ENCODE results near the gene MAPKAPK3.

Gene MAPKAPK3

DNA sequence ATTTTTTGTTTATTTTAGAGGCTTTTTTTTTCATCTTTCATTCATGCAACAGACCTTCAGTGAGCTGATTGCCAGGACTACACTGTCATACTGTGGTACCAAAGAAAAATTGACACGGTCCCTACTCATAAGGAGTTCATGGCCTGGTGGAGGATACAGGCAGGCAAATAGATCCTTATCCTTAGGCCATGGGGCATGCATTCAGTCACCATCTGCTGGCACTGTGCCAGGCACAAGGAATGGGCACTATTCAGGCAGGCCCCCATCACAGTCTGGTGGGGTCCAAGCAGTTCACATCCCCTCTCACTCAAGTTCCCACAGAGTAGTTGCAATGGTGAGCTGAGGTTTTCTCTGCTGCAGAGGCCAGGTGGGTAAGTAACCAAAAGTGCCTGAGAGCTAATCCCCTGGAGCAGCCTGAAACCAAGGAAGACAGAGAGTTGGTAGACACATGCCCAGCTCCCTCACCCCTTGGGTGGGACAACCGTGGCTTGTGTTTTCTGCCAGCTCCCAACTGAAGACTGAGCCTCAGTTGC is 22.6 kb upstream of the MAPKAPK3 start:
- TF ChIP-seq OSR1 (CRISPR knock-in tag; IDR thresholded peaks at IDR 0.05) (no peak), ZNF8 (CRISPR knock-in tag; IDR thresholded peaks at IDR 0.05) (no peak), ISL1 (CRISPR knock-in tag; IDR thresholded peaks at IDR 0.05) (no peak), TSHZ2 (CRISPR knock-in tag; IDR thresholded peaks at IDR 0.05) (no peak), CREB5 (CRISPR knock-in tag; IDR thresholded peaks at IDR 0.05; ENCODE audit: low read depth) (no peak), ZFP30 (CRISPR knock-in tag; IDR thresholded peaks at IDR 0.05) (no peak), PPARA (CRISPR knock-in tag; IDR thresholded peaks at IDR 0.05; ENCODE audit: borderline replicate concordance) (no peak), TOX (CRISPR knock-in tag; IDR thresholded peaks at IDR 0.05; ENCODE audit: borderline replicate concordance) (no peak), ZFP3 (CRISPR knock-in tag; IDR thresholded peaks at IDR 0.05) (no peak), CSDC2 (CRISPR knock-in tag; IDR thresholded peaks at IDR 0.05) (no peak), GLIS3 (CRISPR knock-in tag; IDR thresholded peaks at IDR 0.05) (no peak), ZNF70 (CRISPR knock-in tag; IDR thresholded peaks at IDR 0.05) (no peak), ZC3H10 (CRISPR knock-in tag; IDR thresholded peaks at IDR 0.05) (no peak), BACH2 (CRISPR knock-in tag; IDR thresholded peaks at IDR 0.05; ENCODE audit: borderline replicate concordance) (no peak), ESRRG (CRISPR knock-in tag; IDR thresholded peaks at IDR 0.05) (no peak)
- TF ChIP-seq, protein P1, sequence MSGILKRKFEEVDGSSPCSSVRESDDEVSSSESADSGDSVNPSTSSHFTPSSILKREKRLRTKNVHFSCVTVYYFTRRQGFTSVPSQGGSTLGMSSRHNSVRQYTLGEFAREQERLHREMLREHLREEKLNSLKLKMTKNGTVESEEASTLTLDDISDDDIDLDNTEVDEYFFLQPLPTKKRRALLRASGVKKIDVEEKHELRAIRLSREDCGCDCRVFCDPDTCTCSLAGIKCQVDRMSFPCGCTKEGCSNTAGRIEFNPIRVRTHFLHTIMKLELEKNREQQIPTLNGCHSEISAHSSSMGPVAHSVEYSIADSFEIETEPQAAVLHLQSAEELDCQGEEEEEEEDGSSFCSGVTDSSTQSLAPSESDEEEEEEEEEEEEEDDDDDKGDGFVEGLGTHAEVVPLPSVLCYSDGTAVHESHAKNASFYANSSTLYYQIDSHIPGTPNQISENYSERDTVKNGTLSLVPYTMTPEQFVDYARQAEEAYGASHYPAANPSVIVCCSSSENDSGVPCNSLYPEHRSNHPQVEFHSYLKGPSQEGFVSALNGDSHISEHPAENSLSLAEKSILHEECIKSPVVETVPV (CRISPR knock-in tag; IDR thresholded peaks at IDR 0.05), result no peak
- TF ChIP-seq, protein P2, sequence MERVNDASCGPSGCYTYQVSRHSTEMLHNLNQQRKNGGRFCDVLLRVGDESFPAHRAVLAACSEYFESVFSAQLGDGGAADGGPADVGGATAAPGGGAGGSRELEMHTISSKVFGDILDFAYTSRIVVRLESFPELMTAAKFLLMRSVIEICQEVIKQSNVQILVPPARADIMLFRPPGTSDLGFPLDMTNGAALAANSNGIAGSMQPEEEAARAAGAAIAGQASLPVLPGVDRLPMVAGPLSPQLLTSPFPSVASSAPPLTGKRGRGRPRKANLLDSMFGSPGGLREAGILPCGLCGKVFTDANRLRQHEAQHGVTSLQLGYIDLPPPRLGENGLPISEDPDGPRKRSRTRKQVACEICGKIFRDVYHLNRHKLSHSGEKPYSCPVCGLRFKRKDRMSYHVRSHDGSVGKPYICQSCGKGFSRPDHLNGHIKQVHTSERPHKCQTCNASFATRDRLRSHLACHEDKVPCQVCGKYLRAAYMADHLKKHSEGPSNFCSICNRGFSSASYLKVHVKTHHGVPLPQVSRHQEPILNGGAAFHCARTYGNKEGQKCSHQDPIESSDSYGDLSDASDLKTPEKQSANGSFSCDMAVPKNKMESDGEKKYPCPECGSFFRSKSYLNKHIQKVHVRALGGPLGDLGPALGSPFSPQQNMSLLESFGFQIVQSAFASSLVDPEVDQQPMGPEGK (CRISPR knock-in tag; IDR thresholded peaks at IDR 0.05; ENCODE audit: borderline replicate concordance), result no peak
- TF ChIP-seq, protein P3, sequence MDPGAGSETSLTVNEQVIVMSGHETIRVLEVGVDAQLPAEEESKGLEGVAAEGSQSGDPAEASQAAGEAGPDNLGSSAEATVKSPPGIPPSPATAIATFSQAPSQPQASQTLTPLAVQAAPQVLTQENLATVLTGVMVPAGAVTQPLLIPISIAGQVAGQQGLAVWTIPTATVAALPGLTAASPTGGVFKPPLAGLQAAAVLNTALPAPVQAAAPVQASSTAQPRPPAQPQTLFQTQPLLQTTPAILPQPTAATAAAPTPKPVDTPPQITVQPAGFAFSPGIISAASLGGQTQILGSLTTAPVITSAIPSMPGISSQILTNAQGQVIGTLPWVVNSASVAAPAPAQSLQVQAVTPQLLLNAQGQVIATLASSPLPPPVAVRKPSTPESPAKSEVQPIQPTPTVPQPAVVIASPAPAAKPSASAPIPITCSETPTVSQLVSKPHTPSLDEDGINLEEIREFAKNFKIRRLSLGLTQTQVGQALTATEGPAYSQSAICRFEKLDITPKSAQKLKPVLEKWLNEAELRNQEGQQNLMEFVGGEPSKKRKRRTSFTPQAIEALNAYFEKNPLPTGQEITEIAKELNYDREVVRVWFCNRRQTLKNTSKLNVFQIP (CRISPR knock-in tag; IDR thresholded peaks at IDR 0.05; ENCODE audit: borderline replicate concordance, low read depth), result no peak
- no peak for ATAC-seq

GRCh38 chr3:50599115-50599715 is 17.7 kb upstream of the MAPKAPK3 start:
- ATAC-seq, result no peak
- TF ChIP-seq GLIS3 (CRISPR knock-in tag; IDR thresholded peaks at IDR 0.05) (no peak), TSHZ2 (CRISPR knock-in tag; IDR thresholded peaks at IDR 0.05) (no peak), ISL1 (CRISPR knock-in tag; IDR thresholded peaks at IDR 0.05) (no peak), ZNF8 (CRISPR knock-in tag; IDR thresholded peaks at IDR 0.05) (no peak), ZNF565 (CRISPR knock-in tag; conservative IDR thresholded peaks at IDR 0.05; ENCODE audit: low read depth) (no peak), TOX (CRISPR knock-in tag; IDR thresholded peaks at IDR 0.05; ENCODE audit: borderline replicate concordance) (no peak), CSDC2 (CRISPR knock-in tag; IDR thresholded peaks at IDR 0.05) (no peak), TCF4 (CRISPR knock-in tag; IDR thresholded peaks at IDR 0.05; ENCODE audit: borderline replicate concordance) (no peak), ARNTL (CRISPR knock-in tag; IDR thresholded peaks at IDR 0.05; ENCODE audit: borderline replicate concordance, low read depth) (no peak), ESRRG (CRISPR knock-in tag; IDR thresholded peaks at IDR 0.05) (no peak), ZFP3 (CRISPR knock-in tag; IDR thresholded peaks at IDR 0.05) (no peak), BACH2 (CRISPR knock-in tag; IDR thresholded peaks at IDR 0.05; ENCODE audit: borderline replicate concordance) (no peak)
- TF ChIP-seq, protein P2 (CRISPR knock-in tag; IDR thresholded peaks at IDR 0.05; ENCODE audit: borderline replicate concordance), result no peak
- TF ChIP-seq, protein P1 (CRISPR knock-in tag; IDR thresholded peaks at IDR 0.05), result no peak
